Heart left ventricle (tissue), 16 donors: ENCODE data around the gene PHF21A. TPM values are rescaled to one million over a fixed set of nuclear protein-coding genes. Genes with fewer than 3 reads are reported as not detected.

ENCODE experiments used
- ATAC-seq, 4 donors: fragments of 200-7000 bp; cut with Tn5 transposase; one replicate each; pipeline ENCODE4 v1.9.1; 2020 to 2022; ENCODE audit warnings: moderate library complexity in 4 of 4, mild to moderate bottlenecking in 3 of 4, moderate number of reproducible peaks in 1 of 4
- DNase-seq, 5 donors: peaks; one replicate each; pipeline ENCODE4 v3.0.0-alpha.2; 2020
- H3K27ac ChIP-seq, 12 donors: fragments of 200-600 bp; sonication (generic) in 4 of 12; one replicate each; pipeline versions ENCODE4 v1.5.0 to v1.8.0; 2016 to 2022; ENCODE audit warnings: mild to moderate bottlenecking in 2 of 12
- H3K27me3 ChIP-seq, 9 donors: fragments of 200-600 bp; sonication (generic) in 2 of 9; one replicate each; pipeline versions ENCODE4 v1.5.1 to v1.8.0; 2016 to 2022; ENCODE audit warnings: mild to moderate bottlenecking in 3 of 9
- H3K36me3 ChIP-seq, 9 donors: fragments of 200-600 bp; sonication (generic) in 2 of 9; one replicate each; pipeline versions ENCODE4 v1.5.0 to v1.8.0; 2018 to 2022; ENCODE audit warnings: mild to moderate bottlenecking in 2 of 9
- H3K4me1 ChIP-seq, 12 donors: fragments of 200-600 bp; sonication (generic) in 4 of 12; one replicate each; pipeline versions ENCODE4 v1.5.0 to v1.8.0; 2016 to 2022; ENCODE audit warnings: mild to moderate bottlenecking in 3 of 12
- H3K4me3 ChIP-seq, 12 donors: fragments of 200-600 bp; sonication (generic) in 4 of 12; one replicate each; pipeline versions ENCODE4 v1.5.0 to v1.8.0; 2017 to 2022; ENCODE audit warnings: mild to moderate bottlenecking in 9 of 12, moderate library complexity in 4 of 12
- H3K9me3 ChIP-seq, 12 donors: fragments of 200-600 bp; sonication (generic) in 4 of 12; one replicate each; pipeline versions ENCODE4 v1.5.0 to v1.8.0; 2016 to 2022; ENCODE audit warnings: mild to moderate bottlenecking in 1 of 12
- CTCF ChIP-seq, 12 donors: fragments of 200-600 bp; sonication (generic) in 4 of 12; IDR thresholded peaks; one replicate each; pipeline versions ENCODE4 v1.5.0 to v1.8.0; 2018 to 2022; ENCODE audit warnings: antibody characterized with exemption in 12 of 12, mild to moderate bottlenecking in 5 of 12
- POLR2A ChIP-seq, 2 donors: fragments of 450-650 bp; IDR thresholded peaks; one replicate each; pipeline ENCODE4 v1.6.1; 2017; ENCODE audit warnings: antibody characterized with exemption in 2 of 2, mild to moderate bottlenecking in 2 of 2, moderate library complexity in 2 of 2
- WGBS, 4 donors: extraction: QIAGEN DNeasy Blood & Tissue Kit in 2 of 4; methylation state at CpG; one replicate each; pipeline versions ENCODE4 v1.1.5 to v1.1.7; 2013 to 2018; 5-methylcytosine and 5-hydroxymethylcytosine counted together
- intact Hi-C, 10 donors: fragments of 100-400 bp; cut with DNase I; formaldehyde crosslinking; loops; one replicate each; pipeline versions ENCODE4 v1.11.1 to v1.14.2; 2022
- polyA plus RNA-seq, 2 donors: library from polyadenylated mRNA; stranded (reverse); fragments of 200-250 nt; gene quantifications; one replicate each; pipeline ENCODE4 v1.2.3, GENCODE V29; 2013
- total RNA-seq, 9 donors: library from RNA; depleted of rRNA in 2 of 9; stranded (reverse); fragments of >200 nt in 2 of 9; fragmentation: NEBNext Ultra II Directional in 3 of 9; extraction: Animal tissue kit (Norgen Biotek cat#: 25700) in 3 of 9; gene quantifications; one replicate each; pipeline versions ENCODE4 v1.1.0 to v1.2.4, GENCODE V29; 2016 to 2023
- donor health status: ischemic (EF 13 %, LVEDD 7.1; RV severe dilation, severe dysfunction).
- donor health status: healthy with polysubstance abuse.
- donor health status: DM: no; HTN: yes; CAD: no.
- donor health status: DM: no; HTN: no; CAD: no.
- donor health status: ischemic (EF 25% LVEDD 6.9; RV normal size, moderate dysfunction).
- donor health status: ischemic (EF 25% LVEDD 5.7; RV mildly dilated, moderate dysfunction).
- donor health status: healthy.
- donor health status: DM: yes; HTN: yes; CAD: no.
- donor health status: ischemic (EF 35%, LVEDD 5.7; RV mildly dilated, moderate dysfunction).
- donor health status: nonischemic (EF 11% LVEDD 7.7; RV severe dilation, severe dysfunction).
- donor health status: DM: yes; HTN: yes; CAD: no.
- donor health status: PGD.
- donor health status: ischemic (EF 29% LVEDD 5.4; RV normal size, mild dysfunction).
- donor health status: nonischemic (EF 23%, LVEDD 6.1; RV moderate dilation, normal function).

The PHF21A gene
- total and polyA plus RNA-seq, 11 donors = 16.5 to 45.9 (median 36.1) TPM

GRCh38 chr11:46048198-46048597 is 73.1 kb downstream of the PHF21A start:
- no peaks in the 10 kb centered on the region for H3K27me3 ChIP-seq
- DNase-seq (no peak), ATAC-seq (no peak)
- H3K4me1 ChIP-seq = peaks cover 4 to 57% (median 34%) of the 10 kb centered on the region in 12 donors
- intact Hi-C loops = loop anchor here in 1 of 10 donors (5.0 kb wide), 1 partner anchor 74 kb away; the partner anchor contains the start of gene PHF21A
- TF ChIP-seq POLR2A (IDR thresholded peaks at IDR 0.05) (no peak), CTCF (IDR thresholded peaks at IDR 0.05) (no peak)
- no peaks in the 10 kb centered on the region for H3K9me3 ChIP-seq
- peaks cover 0 to 5% (median 0%) of the 10 kb centered on the region in 9 donors for H3K36me3 ChIP-seq
- 89 to 100% (median 96%) methylated on average over 1 of the region's 1 CpG for WGBS, 4 donors
- no peak overlapping the region for H3K27ac ChIP-seq
- no peak overlapping the region for H3K4me3 ChIP-seq

- ATAC-seq = no peak
- Histone ChIP-seq H3K9me3 (no peaks in the 10 kb centered on the region), H3K4me1 (peaks cover 4 to 58% (median 34%) of the 10 kb centered on the region in 12 donors), H3K27me3 (no peaks in the 10 kb centered on the region), H3K4me3 (no peak overlapping the region), H3K27ac (no peak overlapping the region), H3K36me3 (no peaks in the 10 kb centered on the region)
- intact Hi-C loops = loop anchor here in 1 of 10 donors (5.0 kb wide), 1 partner anchor 75 kb away; the partner anchor contains the start of gene PHF21A
- DNase-seq = no peak
- TF ChIP-seq CTCF (IDR thresholded peaks at IDR 0.05) (no peak), POLR2A (IDR thresholded peaks at IDR 0.05) (no peak)
Observed at GRCh38 chr11:46047520-46047919, 73.7 kb downstream of the PHF21A start.

- H3K36me3 ChIP-seq = no peaks in the 10 kb centered on the region
- WGBS, 4 donors = 52 to 68% (median 65%) methylated on average over 1 of the region's 1 CpG
- TF ChIP-seq CTCF (IDR thresholded peaks at IDR 0.05) (no peak), POLR2A (IDR thresholded peaks at IDR 0.05) (no peak)
- no peaks in the 10 kb centered on the region for H3K27me3 ChIP-seq
- intact Hi-C loops = loop anchor here in 1 of 10 donors (5.0 kb wide), 1 partner anchor 76 kb away; the partner anchor contains the start of gene PHF21A
- DNase-seq (no peak), ATAC-seq (no peak)
- H3K27ac ChIP-seq = no peak overlapping the region
- no peaks in the 10 kb centered on the region for H3K9me3 ChIP-seq
- H3K4me1 ChIP-seq = peaks cover 4 to 48% (median 30%) of the 10 kb centered on the region in 12 donors
- no peak overlapping the region for H3K4me3 ChIP-seq
Observed at GRCh38 chr11:46045811-46046210, 75.4 kb downstream of the PHF21A start.

- intact Hi-C loops = no loop called here
- no peaks in the 10 kb centered on the region for H3K36me3 ChIP-seq
- H3K9me3 ChIP-seq = no peaks in the 10 kb centered on the region
- no peak overlapping the region for H3K4me3 ChIP-seq
- peaks cover 5 to 46% (median 28%) of the 10 kb centered on the region in 12 donors for H3K4me1 ChIP-seq
- ATAC-seq (no peak), DNase-seq (no peak)
- no peaks in the 10 kb centered on the region for H3K27me3 ChIP-seq
- TF ChIP-seq POLR2A (IDR thresholded peaks at IDR 0.05) = no peak
- no peak for TF ChIP-seq CTCF (IDR thresholded peaks at IDR 0.05)
- no peak overlapping the region for H3K27ac ChIP-seq
- WGBS, 4 donors = 90 to 98% (median 94%) methylated on average over 2 of the region's 2 CpGs
Observed at GRCh38 chr11:46044601-46045000, 76.7 kb downstream of the PHF21A start.
